WERI-Rb-1 (cell line): ENCODE measurements around the gene GIT2.
A peak's percentile ranks its signal among the peaks of the same experiment; 100 is the strongest.
"Not testable (repeated sequence)": the region's sequence is repeated elsewhere in the genome, so short reads cannot be mapped to it uniquely, and the experiment has no call there.

Source experiments
- DNase-seq: peaks from one replicate; pipeline ENCODE4 v3.0.0-alpha.2; 2020
- H3K27ac ChIP-seq: fragments of 250-450 bp; sonication (Bioruptor Pico); 2 replicates; pipeline ENCODE4 v1.5.1; 2020; ENCODE audit warnings: mild to moderate bottlenecking, moderate library complexity
- H3K27me3 ChIP-seq: fragments of 250-450 bp; sonication (Bioruptor Pico); 2 replicates; pipeline ENCODE4 v1.5.1; 2021; ENCODE audit warnings: mild to moderate bottlenecking, low read depth, moderate library complexity; ENCODE audit not compliant: insufficient read depth, severe bottlenecking
- H3K36me3 ChIP-seq: fragments of 250-450 bp; sonication (Bioruptor Pico); 2 replicates; pipeline ENCODE4 v1.5.1; 2020; ENCODE audit warnings: mild to moderate bottlenecking, moderate library complexity
- H3K4me3 ChIP-seq: 2 replicates; pipeline ENCODE4 v1.5.1; 2011; ENCODE audit warnings: low read depth, mild to moderate bottlenecking, control low read depth, low read length
- H3K9me3 ChIP-seq: fragments of 250-450 bp; sonication (Bioruptor Pico); 2 replicates; pipeline ENCODE4 v1.5.1; 2021; ENCODE audit warnings: mild to moderate bottlenecking, moderate library complexity; ENCODE audit not compliant: severe bottlenecking
- TF ChIP-seq, protein P1 (sequence below): IDR thresholded peaks from 2 replicates; pipeline ENCODE4 v1.5.1; 2011; ENCODE audit warnings: low read depth, mild to moderate bottlenecking, control low read depth, inconsistent platforms, low read length

Gene GIT2

DNA sequence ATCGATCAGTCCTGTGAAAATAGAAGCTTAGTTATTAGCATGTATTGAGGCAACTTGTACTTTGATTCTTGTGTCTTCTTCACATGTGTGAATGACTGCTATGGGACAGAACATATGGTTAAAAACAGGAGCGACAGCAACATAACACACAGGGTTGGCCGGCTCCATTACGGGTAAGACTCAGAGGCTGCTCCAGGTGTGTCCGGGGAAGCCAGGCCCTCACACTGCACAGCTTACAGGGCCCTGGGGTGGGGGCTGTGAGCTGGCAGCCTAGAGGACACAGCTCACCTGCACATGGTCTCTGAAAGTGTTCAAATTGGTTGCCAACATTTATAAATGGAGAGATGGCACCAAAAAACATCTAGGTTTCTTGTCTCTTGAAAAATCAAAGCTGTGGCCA is 65.0 kb downstream of the GIT2 start:
- Histone ChIP-seq H3K4me3 (no peak overlapping the region), H3K27me3 (no peaks in the 10 kb centered on the region), H3K36me3 (peaks cover 42% of the 10 kb centered on the region), H3K27ac (no peak overlapping the region; the same call in 1 of the 2 replicates), H3K9me3 (no peaks in the 10 kb centered on the region)
- TF ChIP-seq, protein P1, sequence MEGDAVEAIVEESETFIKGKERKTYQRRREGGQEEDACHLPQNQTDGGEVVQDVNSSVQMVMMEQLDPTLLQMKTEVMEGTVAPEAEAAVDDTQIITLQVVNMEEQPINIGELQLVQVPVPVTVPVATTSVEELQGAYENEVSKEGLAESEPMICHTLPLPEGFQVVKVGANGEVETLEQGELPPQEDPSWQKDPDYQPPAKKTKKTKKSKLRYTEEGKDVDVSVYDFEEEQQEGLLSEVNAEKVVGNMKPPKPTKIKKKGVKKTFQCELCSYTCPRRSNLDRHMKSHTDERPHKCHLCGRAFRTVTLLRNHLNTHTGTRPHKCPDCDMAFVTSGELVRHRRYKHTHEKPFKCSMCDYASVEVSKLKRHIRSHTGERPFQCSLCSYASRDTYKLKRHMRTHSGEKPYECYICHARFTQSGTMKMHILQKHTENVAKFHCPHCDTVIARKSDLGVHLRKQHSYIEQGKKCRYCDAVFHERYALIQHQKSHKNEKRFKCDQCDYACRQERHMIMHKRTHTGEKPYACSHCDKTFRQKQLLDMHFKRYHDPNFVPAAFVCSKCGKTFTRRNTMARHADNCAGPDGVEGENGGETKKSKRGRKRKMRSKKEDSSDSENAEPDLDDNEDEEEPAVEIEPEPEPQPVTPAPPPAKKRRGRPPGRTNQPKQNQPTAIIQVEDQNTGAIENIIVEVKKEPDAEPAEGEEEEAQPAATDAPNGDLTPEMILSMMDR: no peak
- DNase-seq: no peak

DNA sequence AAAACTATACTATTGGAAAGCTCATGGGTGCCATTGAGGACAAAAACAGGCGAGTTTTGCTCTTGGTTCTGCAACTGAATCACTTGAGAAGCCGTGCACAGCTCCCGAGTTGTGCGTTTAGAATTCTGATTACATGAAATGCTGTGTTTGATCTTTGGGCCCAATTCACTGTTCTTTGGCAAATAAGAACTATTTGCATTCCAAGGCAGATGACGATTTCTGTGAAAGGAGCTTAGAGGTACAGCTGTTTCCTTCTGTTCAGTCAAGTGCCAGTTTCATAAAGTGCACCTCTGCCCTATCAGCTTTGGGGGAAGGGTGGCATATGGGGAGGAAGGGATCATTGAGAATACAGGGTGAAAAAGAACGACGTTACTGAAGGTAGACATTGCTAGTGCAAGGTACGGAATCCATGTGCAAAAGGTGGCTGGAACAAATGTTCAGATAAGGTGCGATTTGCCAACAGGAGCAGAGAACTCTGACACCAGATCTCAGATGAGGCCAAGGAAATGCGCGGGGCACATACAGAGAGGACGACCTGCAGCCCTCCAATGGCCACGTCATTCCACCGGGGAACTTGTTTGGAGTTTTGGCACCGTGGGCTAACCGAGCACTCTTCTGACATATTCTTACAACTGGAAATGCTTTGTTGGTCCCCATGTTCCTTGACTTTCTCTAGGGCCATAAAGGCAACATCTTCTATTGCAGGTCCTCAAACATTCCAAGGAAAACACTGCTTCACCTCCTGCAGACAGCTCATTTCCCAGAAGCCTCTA is 66.0 kb downstream of the GIT2 start:
- no peak overlapping the region for H3K4me3 ChIP-seq
- peaks cover 36% of the 10 kb centered on the region for H3K36me3 ChIP-seq
- DNase-seq: no peak
- H3K27me3 ChIP-seq: no peaks in the 10 kb centered on the region
- no peaks in the 10 kb centered on the region for H3K9me3 ChIP-seq
- H3K27ac ChIP-seq: no peak overlapping the region
- TF ChIP-seq, protein P1: no peak

DNA sequence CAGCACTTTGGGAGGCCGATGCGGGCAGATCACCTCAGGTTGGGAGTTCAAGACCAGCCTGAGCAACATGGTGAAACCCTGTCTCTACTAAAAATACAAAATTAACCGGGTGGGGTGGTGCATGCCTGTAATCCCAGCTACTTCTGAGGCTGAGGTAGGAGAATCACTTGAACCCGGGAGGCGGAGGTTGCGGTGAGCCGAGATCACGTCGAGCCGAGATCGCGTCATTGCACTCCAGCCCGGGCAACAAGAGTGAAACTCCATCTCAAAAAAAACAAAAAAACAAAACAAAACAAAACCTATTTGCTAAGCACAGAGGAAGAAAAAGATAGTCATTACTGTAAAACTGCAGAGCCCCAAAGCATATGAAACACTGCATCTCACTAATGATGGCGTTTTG is 66.8 kb downstream of the GIT2 start:
- not testable (repeated sequence) for H3K4me3 ChIP-seq, H3K9me3 ChIP-seq, H3K27ac ChIP-seq, DNase-seq, H3K27me3 ChIP-seq
- peaks cover 29% of the 10 kb centered on the region for H3K36me3 ChIP-seq

DNA sequence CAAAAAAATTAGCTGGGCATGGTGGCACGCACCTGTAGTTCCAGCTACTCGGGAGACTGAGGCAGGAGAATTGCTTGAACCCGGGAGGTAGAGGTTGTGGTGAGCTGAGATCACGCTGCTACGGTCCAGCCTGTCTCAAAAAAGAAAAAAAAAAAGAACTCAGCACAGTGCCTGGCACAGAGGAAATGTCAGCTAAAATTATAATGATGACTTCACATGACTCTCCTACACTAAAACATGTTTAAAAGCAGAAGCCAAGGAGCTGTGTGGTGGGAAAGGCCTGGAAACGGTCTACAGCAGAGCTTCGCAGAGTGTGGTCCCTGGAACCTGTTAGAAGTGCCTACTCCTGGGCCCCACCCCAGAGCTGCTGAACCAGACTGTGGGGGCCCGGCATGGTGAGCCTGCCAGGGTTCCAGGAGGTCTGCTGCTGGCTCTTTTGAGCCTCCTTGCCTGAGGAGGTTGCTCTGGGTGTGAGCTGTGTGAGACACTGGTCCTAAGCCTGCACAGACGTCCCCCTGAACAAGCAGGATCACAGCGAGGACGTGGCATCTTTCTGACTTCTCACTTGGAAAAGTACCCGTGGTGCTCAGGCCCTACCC is 68.0 kb downstream of the GIT2 start:
- DNase-seq: no peak
- no peak overlapping the region for H3K4me3 ChIP-seq
- H3K9me3 ChIP-seq: no peaks in the 10 kb centered on the region
- peaks cover 18% of the 10 kb centered on the region for H3K36me3 ChIP-seq
- TF ChIP-seq, protein P1: no peak
- no peaks in the 10 kb centered on the region for H3K27me3 ChIP-seq
- no peak overlapping the region for H3K27ac ChIP-seq

DNA sequence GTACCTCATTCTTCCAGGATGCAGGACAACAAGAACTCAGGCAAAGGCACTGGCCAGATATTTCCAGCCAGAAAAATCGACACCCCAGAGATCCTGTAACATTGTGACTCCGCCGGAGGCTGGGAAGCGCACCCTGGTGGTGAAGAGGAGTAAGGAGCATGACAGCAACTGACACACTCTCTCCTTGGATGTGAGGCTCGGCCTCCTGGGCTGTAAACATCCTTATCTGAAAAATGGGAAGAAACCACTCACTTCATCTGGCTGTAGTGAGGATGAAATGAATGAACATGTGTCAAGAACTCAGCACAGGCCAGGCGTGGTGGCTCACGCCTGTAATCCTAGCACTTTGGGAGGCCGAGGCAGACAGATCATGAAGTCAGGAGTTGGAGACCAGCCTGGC is 68.5 kb downstream of the GIT2 start:
- TF ChIP-seq, protein P1: peak; percentile 85
- H3K27ac ChIP-seq: no peak overlapping the region
- H3K36me3 ChIP-seq: peaks cover 13% of the 10 kb centered on the region
- no peaks in the 10 kb centered on the region for H3K27me3 ChIP-seq
- H3K9me3 ChIP-seq: no peaks in the 10 kb centered on the region
- DNase-seq: peak; percentile 46
- H3K4me3 ChIP-seq: no peak overlapping the region

DNA sequence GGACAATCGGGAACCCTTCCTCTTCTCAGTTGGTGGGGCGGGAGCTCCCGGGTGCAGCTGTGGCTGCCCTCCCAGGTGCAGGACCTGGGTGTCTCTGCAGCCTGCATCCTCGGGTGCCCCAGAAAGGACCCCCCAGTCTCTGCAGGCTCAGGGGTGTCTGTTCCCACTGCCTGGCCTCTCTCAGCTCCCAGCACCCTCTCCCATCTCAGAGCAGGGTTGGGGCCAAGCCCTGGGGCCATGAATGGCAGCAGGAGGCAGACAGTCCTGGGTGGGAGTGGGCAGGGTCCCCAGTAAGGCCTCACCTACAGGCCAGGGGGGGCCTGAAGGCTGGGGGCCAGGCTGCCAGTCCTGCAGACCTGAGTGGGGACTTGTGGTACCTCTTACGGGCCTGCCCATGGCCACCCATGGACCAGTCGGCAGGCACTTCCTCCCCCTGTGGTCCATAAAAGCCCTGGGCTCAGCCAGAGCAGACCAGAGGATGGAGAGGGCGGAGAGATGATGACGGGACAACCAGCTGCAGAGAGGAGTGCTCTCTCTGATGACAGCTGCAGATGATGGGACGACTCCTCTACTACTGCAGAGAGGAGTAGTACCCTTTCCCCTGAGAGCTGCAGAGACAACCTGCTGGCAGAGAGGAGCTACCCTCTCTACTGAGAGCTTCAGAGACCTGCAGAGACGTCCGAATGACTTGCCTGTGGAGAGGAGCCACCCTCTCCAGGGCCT is 69.5 kb downstream of the GIT2 start:
- Histone ChIP-seq H3K9me3 (no peaks in the 10 kb centered on the region), H3K27ac (no peak overlapping the region), H3K36me3 (peaks cover 3% of the 10 kb centered on the region), H3K4me3 (no peak overlapping the region), H3K27me3 (no peaks in the 10 kb centered on the region)
- TF ChIP-seq, protein P1: no peak
- no peak for DNase-seq
